VCaP (cell line): ENCODE data around the gene FMN1.

Source experiments
- H3K27ac ChIP-seq: fragments of 450-650 bp; 2 replicates; pipeline ENCODE4 v1.5.1; 2017
- CTCF ChIP-seq: fragments of 450-650 bp; conservative IDR thresholded peaks from 2 replicates; pipeline ENCODE4 v1.5.1; 2017; ENCODE audit warnings: mild to moderate bottlenecking, moderate library complexity

Gene FMN1

GRCh38 chr15:32998979-32999672 is 195.4 kb downstream of the FMN1 start:
- TF ChIP-seq CTCF = no peak
- H3K27ac ChIP-seq = no peak overlapping the region

- no peak for TF ChIP-seq CTCF
- no peak overlapping the region for H3K27ac ChIP-seq
These were observed 196.3 kb downstream of the FMN1 start for GRCh38 chr15:32998182-32998581.

DNA sequence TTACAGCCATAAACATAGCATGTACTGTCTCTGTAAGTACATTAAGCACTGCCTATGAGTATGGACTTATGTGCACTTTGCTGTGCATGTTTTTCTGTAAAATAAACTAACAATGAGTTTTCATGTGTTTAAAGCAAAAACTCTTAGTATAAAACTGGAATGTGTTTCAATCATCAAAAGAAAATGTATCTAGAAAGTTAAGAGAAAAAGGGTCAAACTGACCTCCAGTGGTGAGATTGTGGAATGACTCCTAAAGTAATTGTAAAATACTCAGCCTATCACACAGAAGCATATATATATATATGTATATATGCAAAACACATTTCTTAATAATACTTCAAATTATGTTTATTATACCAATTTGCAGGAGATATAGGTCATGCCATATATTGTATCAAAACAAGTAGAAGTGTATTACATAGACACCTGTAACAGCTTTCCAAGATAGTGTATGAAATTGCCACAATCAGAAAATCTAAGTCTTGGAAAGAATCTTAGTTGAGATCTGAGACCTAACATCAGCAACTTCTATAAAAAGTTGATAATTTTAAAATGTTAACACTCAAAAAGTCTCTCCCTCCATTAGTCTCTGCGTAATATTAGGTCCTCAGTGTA is 199.6 kb downstream of the FMN1 start:
- peak; percentile 80 for TF ChIP-seq CTCF
- H3K27ac ChIP-seq = no peak overlapping the region

DNA sequence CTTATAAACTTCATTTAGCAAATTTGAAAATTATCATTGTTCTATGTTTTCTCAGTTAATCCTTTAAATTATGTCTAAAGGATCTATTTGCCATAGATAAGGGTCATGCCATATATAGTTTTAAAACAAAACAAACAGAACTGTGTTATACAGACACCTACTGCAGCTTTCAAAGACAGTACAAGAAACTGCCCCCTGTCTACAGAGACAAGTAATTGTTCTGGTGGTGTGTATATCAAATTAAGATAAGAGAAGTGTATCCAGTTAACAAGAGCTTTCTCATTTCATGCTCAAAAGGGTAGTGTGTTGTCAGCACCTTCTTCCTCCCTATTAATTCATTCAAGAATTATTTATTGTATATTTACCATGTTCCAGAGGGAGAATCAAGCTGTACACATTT is 201.2 kb downstream of the FMN1 start:
- TF ChIP-seq CTCF = peak; percentile 36
- H3K27ac ChIP-seq = no peak overlapping the region

- no peak for TF ChIP-seq CTCF
- H3K27ac ChIP-seq = no peak overlapping the region
These were observed 202.8 kb downstream of the FMN1 start for GRCh38 chr15:32991619-32992111.

DNA sequence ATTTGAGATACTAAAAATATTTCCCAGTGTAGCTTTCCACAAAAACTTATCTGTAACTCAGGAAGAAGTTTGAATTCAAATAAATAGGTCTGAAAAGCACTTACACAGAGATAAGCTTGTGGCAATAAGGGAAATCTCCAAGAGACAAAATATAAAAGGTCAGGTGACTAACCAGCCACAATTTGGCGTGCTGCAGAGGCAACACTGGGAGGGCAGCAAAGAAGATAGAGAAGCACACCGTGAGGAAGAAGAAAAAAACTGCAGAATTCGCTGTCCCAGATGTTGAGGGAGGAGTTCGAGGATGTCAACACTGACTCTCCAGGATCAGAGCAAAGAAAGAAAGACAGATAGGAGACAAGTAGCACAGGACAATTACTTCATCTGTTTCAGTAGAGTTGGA is 204.4 kb downstream of the FMN1 start:
- no peak overlapping the region for H3K27ac ChIP-seq
- TF ChIP-seq CTCF = no peak

DNA sequence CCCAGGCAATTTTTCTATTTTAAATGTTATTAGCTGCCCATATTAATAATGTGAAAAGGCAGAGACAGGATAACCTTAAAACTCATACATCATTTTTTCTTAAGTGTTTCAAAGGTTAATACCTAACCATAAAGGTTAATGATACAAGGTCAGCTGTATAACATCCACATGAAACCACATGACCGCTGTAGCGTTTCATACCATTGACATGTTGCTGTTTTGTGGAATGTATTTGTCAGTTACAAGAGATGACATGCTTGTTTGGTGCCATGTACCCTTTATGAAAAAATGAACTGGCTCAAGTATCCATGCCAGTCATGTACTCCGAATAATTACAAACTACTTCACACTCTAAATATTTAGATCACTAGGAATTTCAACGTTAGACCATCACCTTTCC is 207.4 kb downstream of the FMN1 start:
- H3K27ac ChIP-seq = no peak overlapping the region
- TF ChIP-seq CTCF = no peak
